ENCODE results near the gene MYO1H. TPM values are rescaled to one million over a fixed set of nuclear protein-coding genes. Genes with fewer than 3 reads are reported as not detected.

MYO1H gene
- total RNA-seq, 4 donors from 2014 or later: 0.09 TPM; not detected in 3

- DNase-seq (ENCODE audit: low spot score): no peak
Observed at GRCh38 chr12:109488051-109488665, 140.5 kb downstream of the MYO1H start.

GRCh38 chr12:109489016-109489954 lies 141.6 kb downstream of the MYO1H start:
- TF ChIP-seq CTCF (IDR thresholded peaks at IDR 0.05): no peak
- DNase-seq (ENCODE audit: low spot score) (no peak), ATAC-seq (ENCODE audit: low FRiP score) (no peak)

More at GRCh38 chr12:109488051-109488665, 140.5 kb downstream of the MYO1H start:
- no peak for TF ChIP-seq CTCF (IDR thresholded peaks at IDR 0.05)
- no peak for ATAC-seq (ENCODE audit: low FRiP score)

GRCh38 chr12:109489955-109490565 lies 142.4 kb downstream of the MYO1H start:
- DNase-seq (ENCODE audit: low spot score) (no peak), ATAC-seq (ENCODE audit: low FRiP score) (no peak)
- no peak for TF ChIP-seq CTCF (IDR thresholded peaks at IDR 0.05)

GRCh38 chr12:109491671-109492070 lies 144.0 kb downstream of the MYO1H start:
- TF ChIP-seq CTCF (IDR thresholded peaks at IDR 0.05): no peak
- ATAC-seq (ENCODE audit: low FRiP score) (no peak), DNase-seq (ENCODE audit: low spot score) (no peak)

GRCh38 chr12:109492371-109492770 lies 144.7 kb downstream of the MYO1H start:
- no peak for TF ChIP-seq CTCF (IDR thresholded peaks at IDR 0.05)
- no peak for ATAC-seq (ENCODE audit: low FRiP score)
- no peak for DNase-seq (ENCODE audit: low spot score)

GRCh38 chr12:109493090-109493489 lies 145.4 kb downstream of the MYO1H start:
- no peak for DNase-seq (ENCODE audit: low spot score)
- TF ChIP-seq CTCF (IDR thresholded peaks at IDR 0.05): no peak
- ATAC-seq (ENCODE audit: low FRiP score): no peak
